Stimulated activated memory B cell treated with anti-CD40 and anti-IgM and Interleukin-4, amounts not matched to agents 10 μg/mL and 1 μg/mL and 100 μg/mL, for 72 hours (primary cell): ENCODE measurements around the gene TBPL1.
"Not testable (repeated sequence)": the region's sequence is repeated elsewhere in the genome, so short reads cannot be mapped to it uniquely, and the experiment has no call there.

Experiments
- ATAC-seq: fragments of 150-1000 bp; cut with Tn5 transposase; 2 replicates; pipeline ENCODE4 v1.10.0; 2021
- H3K27ac Mint-ChIP-seq: one replicate; pipeline ENCODE4 v1.8.0; 2022; ENCODE audit warnings: mild to moderate bottlenecking, mixed read lengths
- H3K27me3 Mint-ChIP-seq: one replicate; pipeline ENCODE4 v1.8.0; 2022; ENCODE audit warnings: mixed read lengths
- H3K36me3 Mint-ChIP-seq: one replicate; pipeline ENCODE4 v1.8.0; 2022; ENCODE audit warnings: mixed read lengths
- H3K4me1 Mint-ChIP-seq: one replicate; pipeline ENCODE4 v1.8.0; 2022; ENCODE audit warnings: mixed read lengths
- H3K4me3 Mint-ChIP-seq: one replicate; pipeline ENCODE4 v1.8.0; 2022; ENCODE audit warnings: mild to moderate bottlenecking, moderate library complexity, mixed read lengths
- H3K9me3 Mint-ChIP-seq: one replicate; pipeline ENCODE4 v1.8.0; 2022; ENCODE audit warnings: mixed read lengths

Gene TBPL1

DNA sequence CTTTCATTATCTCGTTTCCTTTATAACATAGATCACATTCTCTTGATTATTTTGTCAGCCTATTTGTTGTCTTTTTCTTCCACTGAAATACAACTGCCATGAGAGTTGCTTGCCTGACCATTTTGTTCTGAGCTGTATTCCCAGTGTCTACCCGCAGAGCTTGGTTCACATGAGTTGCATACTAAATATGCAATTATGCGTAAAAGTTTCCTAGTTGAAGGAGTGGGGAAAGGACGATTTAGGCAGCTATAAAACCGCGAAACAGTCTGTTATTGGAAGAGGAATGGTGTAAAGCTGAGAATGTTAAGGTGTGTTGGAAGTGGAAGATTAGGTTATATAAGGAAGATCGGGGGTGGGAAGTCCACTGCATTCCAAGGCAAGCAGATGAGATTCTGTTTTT lies 8.8 kb downstream of the TBPL1 start:
- no peak overlapping the region for H3K27ac Mint-ChIP-seq
- H3K4me1 Mint-ChIP-seq: peaks cover 73% of the 10 kb centered on the region

DNA sequence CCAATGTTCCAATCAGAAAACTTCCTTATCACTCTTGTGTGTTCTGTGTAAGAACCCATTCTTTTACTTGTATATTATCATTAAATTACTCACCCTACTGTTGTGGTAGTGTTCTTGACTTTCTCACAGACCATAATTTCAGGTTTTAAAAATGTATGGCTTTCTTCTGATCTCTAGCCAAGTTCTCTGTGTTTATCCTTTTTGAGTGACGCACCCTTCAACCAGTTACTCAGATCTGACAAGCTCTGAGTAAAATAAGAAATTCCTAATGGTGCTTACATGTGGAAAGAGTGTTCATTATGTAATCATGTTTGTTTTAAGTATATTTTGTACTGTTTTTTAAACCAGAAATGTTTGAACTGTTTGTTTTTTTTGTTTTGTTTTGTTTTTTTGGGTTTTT lies 11.0 kb downstream of the TBPL1 start:
- Mint-ChIP-seq H3K9me3 (no peaks in the 10 kb centered on the region), H3K27me3 (no peaks in the 10 kb centered on the region), H3K27ac (no peak overlapping the region), H3K4me3 (no peak overlapping the region), H3K36me3 (peaks cover 6% of the 10 kb centered on the region), H3K4me1 (peaks cover 60% of the 10 kb centered on the region)
- ATAC-seq: no peak

More for the DNA sequence above, 8.8 kb downstream of the TBPL1 start:
- Mint-ChIP-seq H3K9me3 (no peaks in the 10 kb centered on the region), H3K36me3 (peaks cover 6% of the 10 kb centered on the region), H3K4me3 (no peak overlapping the region), H3K27me3 (no peaks in the 10 kb centered on the region)
- ATAC-seq: no peak

DNA sequence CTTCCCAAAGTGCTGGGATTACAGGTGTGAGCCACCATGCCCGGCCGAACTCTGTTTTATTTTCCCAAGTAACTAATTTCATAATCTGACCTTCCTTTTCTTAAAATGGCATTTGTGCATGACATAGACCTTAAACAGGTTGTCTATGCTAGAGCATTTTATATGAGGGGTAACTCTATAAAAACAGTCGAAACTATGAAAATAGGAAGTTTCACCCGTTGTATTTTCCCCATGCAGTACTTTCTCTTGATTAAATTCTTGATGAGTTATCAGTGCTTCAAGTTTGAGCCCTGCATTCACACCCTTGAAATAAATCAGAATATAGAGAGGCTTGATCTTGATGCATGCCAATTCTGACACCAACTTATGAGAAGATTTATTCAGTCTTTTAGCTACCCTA lies 11.7 kb downstream of the TBPL1 start:
- Mint-ChIP-seq H3K4me1 (peaks cover 54% of the 10 kb centered on the region), H3K4me3 (peak overlapping the region; percentile 11), H3K27me3 (no peaks in the 10 kb centered on the region), H3K36me3 (no peaks in the 10 kb centered on the region), H3K9me3 (no peaks in the 10 kb centered on the region), H3K27ac (no peak overlapping the region)
- no peak for ATAC-seq

DNA sequence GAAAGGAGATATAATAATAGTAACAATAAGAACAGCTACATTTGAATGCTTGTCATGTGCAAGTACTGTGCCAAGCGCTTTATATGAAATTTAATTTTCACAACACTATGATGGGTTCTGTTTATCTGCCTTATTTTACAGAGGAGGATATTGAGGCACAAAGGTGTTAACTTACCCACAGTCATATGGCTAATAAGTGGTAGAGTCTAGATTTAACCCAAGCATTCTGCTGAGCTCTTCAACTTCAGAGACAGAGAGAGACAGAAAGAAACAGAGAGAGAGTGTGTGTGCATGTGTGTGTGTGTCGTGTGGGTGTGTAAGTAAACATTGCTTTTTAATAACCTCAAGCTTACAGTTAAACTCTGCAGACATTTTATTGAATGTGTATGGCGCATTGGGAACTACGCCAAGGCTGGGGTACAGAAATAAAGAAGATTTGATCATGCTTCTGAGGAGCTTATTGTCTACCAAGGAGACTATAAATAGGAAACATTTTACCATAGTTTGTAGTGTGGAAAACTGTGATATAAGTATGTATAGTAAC lies 12.9 kb downstream of the TBPL1 start:
- Mint-ChIP-seq H3K4me3 (no peak overlapping the region), H3K36me3 (peaks cover 3% of the 10 kb centered on the region), H3K9me3 (no peaks in the 10 kb centered on the region), H3K27me3 (no peaks in the 10 kb centered on the region), H3K27ac (no peak overlapping the region), H3K4me1 (peaks cover 54% of the 10 kb centered on the region)
- ATAC-seq: no peak

DNA sequence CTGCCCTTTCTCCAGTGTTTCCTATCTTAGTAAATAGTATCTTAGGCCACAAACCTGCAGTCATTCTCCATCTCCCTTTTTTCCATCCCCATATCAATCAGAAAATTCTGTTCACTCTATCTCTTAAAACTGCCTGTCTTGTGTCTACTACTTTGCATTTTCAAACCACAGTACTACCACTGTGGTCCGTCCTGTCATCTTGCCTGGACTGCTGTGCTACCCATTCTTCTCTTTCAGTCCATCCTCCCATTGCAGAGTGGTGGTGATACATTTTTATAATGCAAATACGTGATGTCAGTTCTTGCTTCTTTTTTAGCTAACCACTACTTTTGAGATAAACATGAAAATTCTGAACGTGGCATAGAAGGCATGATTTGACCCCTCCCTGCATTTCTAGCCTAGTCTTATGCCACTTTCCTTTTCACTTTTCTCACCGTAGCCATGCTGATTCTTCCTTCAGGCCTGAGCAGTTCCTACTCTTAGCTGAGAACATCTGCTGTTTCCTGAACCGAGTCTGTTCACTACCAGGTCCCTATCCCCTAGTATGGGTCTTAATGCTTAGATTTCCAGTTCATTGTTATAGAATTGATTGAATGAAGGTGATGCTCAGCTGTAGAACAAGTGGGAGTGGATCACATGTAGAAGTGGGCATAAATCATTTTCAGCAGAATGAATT lies 13.8 kb downstream of the TBPL1 start:
- Mint-ChIP-seq H3K4me3 (peak overlapping the region; percentile 11), H3K36me3 (peaks cover 6% of the 10 kb centered on the region), H3K27me3 (no peaks in the 10 kb centered on the region), H3K4me1 (peaks cover 58% of the 10 kb centered on the region), H3K27ac (peak overlapping the region; percentile 20), H3K9me3 (no peaks in the 10 kb centered on the region)
- peak; percentile 72 for ATAC-seq

DNA sequence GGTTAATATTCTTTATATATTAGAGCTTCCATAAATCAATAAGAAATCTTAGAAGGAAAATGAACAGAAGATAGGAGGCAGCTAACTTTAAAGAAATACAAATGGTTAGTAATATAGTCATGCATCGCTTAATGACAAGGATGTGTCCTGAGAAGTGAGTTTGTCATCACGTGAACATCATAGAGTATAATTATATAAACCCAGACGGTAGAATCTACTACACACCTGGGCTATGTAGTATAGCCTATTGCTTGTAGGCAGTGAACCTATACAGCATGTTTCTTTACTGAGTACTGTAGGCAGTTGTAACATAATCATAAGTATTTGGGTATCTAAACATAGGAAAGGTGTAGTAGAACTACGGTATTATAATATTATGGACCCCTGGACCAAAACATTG lies 14.3 kb downstream of the TBPL1 start:
- peaks cover 56% of the 10 kb centered on the region for H3K4me1 Mint-ChIP-seq
- no peaks in the 10 kb centered on the region for H3K9me3 Mint-ChIP-seq
- H3K36me3 Mint-ChIP-seq: peaks cover 6% of the 10 kb centered on the region
- peak overlapping the region; percentile 20 for H3K27ac Mint-ChIP-seq
- H3K4me3 Mint-ChIP-seq: no peak overlapping the region
- no peak for ATAC-seq
- no peaks in the 10 kb centered on the region for H3K27me3 Mint-ChIP-seq

DNA sequence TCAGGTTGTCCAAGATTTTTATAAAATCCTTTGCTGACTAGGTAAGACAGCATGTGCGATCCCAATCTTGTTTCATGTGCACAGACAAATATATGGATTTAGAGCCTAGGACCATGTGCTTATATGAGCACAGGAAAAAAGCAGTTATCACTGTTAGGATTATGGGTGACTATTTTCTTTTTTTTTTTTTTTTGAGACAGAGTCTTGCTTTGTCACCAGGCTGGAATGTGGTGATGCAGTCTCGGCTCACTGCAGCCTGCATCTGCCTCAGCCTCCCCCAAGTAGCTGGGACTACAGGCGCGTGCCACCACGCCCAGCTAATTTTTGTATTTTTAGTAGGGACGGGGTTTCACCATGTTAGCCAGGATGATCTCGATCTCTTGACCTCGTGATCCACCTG lies 14.8 kb downstream of the TBPL1 start:
- not testable (repeated sequence) for H3K36me3 Mint-ChIP-seq, H3K27ac Mint-ChIP-seq, H3K27me3 Mint-ChIP-seq, ATAC-seq, H3K9me3 Mint-ChIP-seq, H3K4me3 Mint-ChIP-seq
- H3K4me1 Mint-ChIP-seq: peaks cover 51% of the 10 kb centered on the region

DNA sequence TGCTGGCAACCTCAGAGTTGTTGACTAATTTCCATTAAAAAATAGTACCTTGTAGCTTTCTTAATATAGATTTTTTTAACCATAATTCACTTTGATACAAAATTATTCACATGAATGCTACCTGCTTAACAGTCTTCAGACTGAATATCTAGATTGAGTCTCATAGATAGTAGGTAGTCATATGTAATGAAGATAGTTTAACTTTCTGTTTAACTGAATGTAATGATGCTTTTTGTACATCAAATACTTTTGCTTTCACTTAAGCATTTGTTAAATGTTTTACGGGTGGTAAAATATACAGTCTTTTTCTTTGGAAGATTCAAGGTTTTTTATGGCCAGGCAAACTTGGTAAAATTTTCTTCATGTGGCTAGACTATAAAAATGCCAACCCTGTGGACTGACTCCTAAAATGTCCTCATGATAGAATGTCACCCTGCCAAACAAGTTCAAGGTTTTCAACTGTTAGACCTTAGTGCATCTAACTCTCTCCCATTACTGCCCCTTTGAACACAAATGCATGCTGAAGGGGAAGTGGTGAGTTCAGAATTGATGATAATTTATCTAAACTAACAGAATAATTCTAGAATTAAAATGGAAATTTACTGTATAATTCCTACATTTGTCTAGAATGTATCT lies 16.4 kb downstream of the TBPL1 start:
- Mint-ChIP-seq H3K4me3 (no peak overlapping the region), H3K27me3 (no peaks in the 10 kb centered on the region), H3K9me3 (no peaks in the 10 kb centered on the region), H3K36me3 (peaks cover 6% of the 10 kb centered on the region), H3K27ac (no peak overlapping the region), H3K4me1 (peaks cover 53% of the 10 kb centered on the region)
- ATAC-seq: no peak

DNA sequence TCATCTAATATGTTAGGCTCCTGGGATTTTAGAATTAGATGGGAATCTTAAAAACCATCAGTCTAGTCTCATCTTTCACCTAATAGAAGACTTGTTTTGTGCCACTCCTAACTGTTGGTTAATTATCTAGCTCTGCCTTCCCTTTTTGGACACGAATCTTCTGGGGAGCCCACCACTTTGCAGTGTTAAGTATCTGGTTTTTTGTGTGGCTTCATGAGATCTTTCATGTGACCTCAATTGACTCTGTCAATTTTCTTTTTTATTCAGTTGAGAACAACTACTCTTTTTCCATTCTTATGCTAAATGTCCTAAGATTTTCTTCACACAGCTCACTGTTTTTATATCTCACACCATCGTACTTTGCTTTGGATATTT lies 16.9 kb downstream of the TBPL1 start:
- H3K9me3 Mint-ChIP-seq: no peaks in the 10 kb centered on the region
- peaks cover 48% of the 10 kb centered on the region for H3K4me1 Mint-ChIP-seq
- H3K27ac Mint-ChIP-seq: no peak overlapping the region
- no peak for ATAC-seq
- H3K27me3 Mint-ChIP-seq: no peaks in the 10 kb centered on the region
- peaks cover 8% of the 10 kb centered on the region for H3K36me3 Mint-ChIP-seq
- no peak overlapping the region for H3K4me3 Mint-ChIP-seq

DNA sequence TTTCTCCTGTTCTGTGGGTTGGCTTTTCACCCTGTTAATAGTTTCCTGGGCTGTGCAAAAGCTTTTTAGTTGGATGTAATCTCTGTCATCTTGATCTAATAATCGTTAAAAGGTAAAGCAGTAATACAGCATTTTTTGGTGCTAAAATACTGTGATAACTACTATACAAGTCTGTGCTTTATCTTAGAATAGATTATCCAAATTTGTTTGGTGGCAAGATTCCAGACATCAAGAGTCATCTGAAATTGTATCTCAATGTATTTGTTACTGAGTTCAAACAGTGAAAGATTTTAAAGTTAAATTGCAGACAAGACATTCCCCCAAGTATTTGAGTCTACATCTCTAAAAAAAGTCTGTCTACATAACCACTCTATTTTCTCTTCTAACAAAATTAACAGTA lies 18.8 kb downstream of the TBPL1 start:
- ATAC-seq: no peak
- peak overlapping the region; percentile 48 for H3K27ac Mint-ChIP-seq

DNA sequence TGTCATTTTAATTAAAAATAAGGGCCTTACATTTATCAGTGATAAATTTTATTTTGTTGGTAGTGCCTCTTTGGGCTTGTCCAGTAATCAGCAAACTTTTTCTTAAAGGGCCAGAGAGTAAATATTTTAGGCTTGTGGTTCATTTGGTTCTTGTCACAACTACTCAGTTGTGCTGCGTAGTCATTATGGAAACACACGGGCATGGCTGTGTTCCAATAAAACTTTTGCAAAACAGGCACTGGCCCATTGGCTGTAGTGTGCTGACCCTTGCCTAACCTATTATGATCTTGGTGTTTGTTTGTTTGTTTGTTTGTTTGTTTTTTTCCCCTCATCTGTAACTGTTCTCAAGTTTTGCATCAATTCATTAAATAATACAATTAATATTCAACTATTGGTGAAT lies 19.4 kb downstream of the TBPL1 start:
- ATAC-seq: no peak
- no peaks in the 10 kb centered on the region for H3K9me3 Mint-ChIP-seq
- H3K27ac Mint-ChIP-seq: peak overlapping the region; percentile 48
- H3K27me3 Mint-ChIP-seq: no peaks in the 10 kb centered on the region
- no peak overlapping the region for H3K4me3 Mint-ChIP-seq
- peaks cover 18% of the 10 kb centered on the region for H3K36me3 Mint-ChIP-seq
- H3K4me1 Mint-ChIP-seq: peaks cover 30% of the 10 kb centered on the region

More for the DNA sequence above, 18.8 kb downstream of the TBPL1 start:
- no peaks in the 10 kb centered on the region for H3K9me3 Mint-ChIP-seq
- H3K4me1 Mint-ChIP-seq: peaks cover 33% of the 10 kb centered on the region
- no peaks in the 10 kb centered on the region for H3K27me3 Mint-ChIP-seq
- H3K4me3 Mint-ChIP-seq: no peak overlapping the region
- H3K36me3 Mint-ChIP-seq: peaks cover 18% of the 10 kb centered on the region

DNA sequence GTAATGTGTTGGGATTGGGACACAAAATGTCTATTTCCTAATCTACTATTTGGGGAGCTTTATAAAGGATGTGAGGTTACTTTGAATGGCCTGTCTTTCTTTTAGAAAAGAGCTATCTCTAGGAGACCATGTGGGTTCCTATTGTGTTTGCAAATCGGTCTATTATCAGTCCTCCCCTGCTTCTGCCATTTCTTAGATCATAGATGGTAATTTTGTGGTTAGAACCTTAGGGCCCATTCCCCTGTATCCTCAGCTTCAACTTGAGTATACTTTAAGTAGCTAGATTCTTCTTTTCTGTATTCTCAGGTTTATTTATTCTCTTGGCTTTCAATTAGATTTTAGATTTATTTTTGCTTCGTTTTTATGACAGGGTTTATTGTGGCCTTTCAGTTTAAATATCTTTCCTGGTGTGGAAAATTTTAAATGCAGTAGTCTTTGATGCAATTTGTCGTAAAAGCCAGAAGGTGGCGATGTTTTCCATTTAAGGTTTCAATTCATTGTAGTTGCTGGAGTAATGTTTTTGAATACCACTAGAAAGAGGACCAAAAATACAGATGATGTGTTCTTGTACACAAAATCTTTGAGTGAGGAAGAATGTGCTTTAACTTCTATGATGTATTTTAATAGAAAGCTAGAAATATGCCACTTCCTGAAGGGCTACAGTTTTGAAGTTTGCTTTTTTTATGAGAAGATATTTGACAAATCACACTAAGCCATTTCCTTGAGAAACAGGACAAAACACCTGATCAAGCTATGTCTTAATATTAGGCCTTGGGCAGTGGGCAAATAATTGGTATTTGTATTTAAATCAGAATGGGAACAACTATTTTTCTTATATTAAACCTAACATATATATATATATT lies 20.3 kb downstream of the TBPL1 start:
- H3K4me1 Mint-ChIP-seq: peaks cover 38% of the 10 kb centered on the region
- no peak for ATAC-seq
- H3K9me3 Mint-ChIP-seq: no peaks in the 10 kb centered on the region
- H3K4me3 Mint-ChIP-seq: no peak overlapping the region
- no peaks in the 10 kb centered on the region for H3K27me3 Mint-ChIP-seq
- no peak overlapping the region for H3K27ac Mint-ChIP-seq
- H3K36me3 Mint-ChIP-seq: peaks cover 18% of the 10 kb centered on the region

DNA sequence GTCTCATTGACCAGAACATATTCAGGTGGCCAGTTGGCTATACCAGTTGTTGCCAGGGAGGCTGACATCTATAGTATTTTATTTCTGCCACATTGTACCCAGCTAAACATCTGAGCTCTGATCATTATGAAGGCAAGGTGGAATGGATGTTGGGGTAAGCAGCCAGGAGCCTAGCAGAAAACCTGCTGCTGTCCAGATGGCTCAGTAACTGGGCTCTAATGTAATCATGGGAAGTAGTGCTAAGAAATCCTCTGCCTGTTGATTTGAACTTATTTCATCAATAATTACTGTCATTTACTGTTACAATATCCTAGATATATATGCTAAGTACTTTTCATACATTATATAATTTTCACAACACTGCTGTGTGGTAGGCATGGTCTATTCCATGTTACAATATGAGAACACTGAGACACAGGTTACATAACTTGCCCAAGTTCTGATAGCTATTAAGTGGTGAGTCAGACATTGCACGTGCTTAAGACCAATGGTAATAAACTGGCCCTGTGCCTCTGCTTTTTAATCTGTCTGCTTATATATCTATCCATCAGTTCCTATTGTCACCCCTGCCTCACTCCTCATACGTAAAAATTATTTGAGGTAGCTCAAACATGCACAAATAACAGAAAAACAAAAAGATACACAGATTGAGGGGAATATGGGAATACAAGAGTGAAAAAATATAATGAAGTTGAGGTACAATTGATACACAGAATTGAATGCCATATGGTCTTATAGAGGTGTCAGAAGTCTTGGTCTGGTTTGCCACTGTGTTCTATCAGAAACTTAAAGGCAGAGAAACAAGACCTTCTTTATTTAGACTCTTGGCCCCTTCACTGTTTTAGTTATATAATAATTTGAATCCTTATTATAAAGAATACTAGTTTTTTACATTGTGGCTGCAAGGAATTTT lies 25.2 kb downstream of the TBPL1 start:
- ATAC-seq: no peak

DNA sequence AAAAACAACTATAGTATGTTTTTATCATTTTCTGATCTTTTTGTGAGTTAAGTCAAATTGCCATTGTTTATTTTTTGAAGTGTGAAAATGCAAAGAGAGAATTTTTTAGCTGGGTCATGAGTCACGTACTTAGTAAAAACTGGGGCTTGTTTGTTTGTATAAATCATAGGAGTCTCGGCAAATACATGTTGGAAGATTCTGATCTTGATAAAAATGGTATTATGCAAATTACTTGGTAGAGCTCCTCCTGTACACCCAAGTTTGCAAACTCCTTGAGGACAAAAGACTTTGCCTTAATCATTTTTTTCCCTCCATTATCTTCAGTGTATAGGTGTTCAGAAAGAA lies 25.8 kb downstream of the TBPL1 start:
- no peak overlapping the region for H3K4me3 Mint-ChIP-seq
- H3K27me3 Mint-ChIP-seq: no peaks in the 10 kb centered on the region
- H3K27ac Mint-ChIP-seq: no peak overlapping the region
- H3K4me1 Mint-ChIP-seq: peaks cover 18% of the 10 kb centered on the region
- peaks cover 31% of the 10 kb centered on the region for H3K36me3 Mint-ChIP-seq
- no peaks in the 10 kb centered on the region for H3K9me3 Mint-ChIP-seq
- ATAC-seq: no peak

More for the DNA sequence above, 25.2 kb downstream of the TBPL1 start:
- Mint-ChIP-seq H3K4me1 (peaks cover 23% of the 10 kb centered on the region), H3K27ac (no peak overlapping the region), H3K36me3 (peaks cover 25% of the 10 kb centered on the region), H3K27me3 (no peaks in the 10 kb centered on the region), H3K4me3 (no peak overlapping the region), H3K9me3 (no peaks in the 10 kb centered on the region)
